HCT116 (cell line): ENCODE results near the gene PLA2G2A.

Experiments used
- CEBPB ChIP-seq: IDR thresholded peaks from 2 replicates; pipeline ENCODE4 v1.6.1; 2012; ENCODE audit warnings: low read depth
- CTCF ChIP-seq, 3 experiments: fragments of 200-600 bp in 1 of 3; sonication (generic) in 1 of 3; IDR thresholded peaks in 2 of 3; conservative IDR thresholded peaks in 1 of 3; 2 replicates each; pipeline ENCODE4 v1.5.1; 2012 to 2017; ENCODE audit warnings: low read depth in 2 of 3, low read length in 2 of 3, antibody characterized with exemption in 1 of 3, borderline replicate concordance in 1 of 3, control low read depth in 1 of 3, mild to moderate bottlenecking in 1 of 3, mixed read lengths in 1 of 3, mixed run types in 1 of 3, moderate library complexity in 1 of 3; ENCODE audit not compliant: insufficient read depth in 1 of 3
- EZH2 ChIP-seq: fragments of 200-600 bp; sonication (generic); IDR thresholded peaks from 2 replicates; pipeline ENCODE4 v1.6.1; 2017; ENCODE audit warnings: antibody characterized with exemption, mixed run types
- EZH2phosphoT487 ChIP-seq: fragments of 200-600 bp; IDR thresholded peaks from 2 replicates; pipeline ENCODE4 v1.6.1; 2018; ENCODE audit warnings: antibody characterized with exemption, borderline replicate concordance
- JUND ChIP-seq: IDR thresholded peaks from 2 replicates; pipeline ENCODE4 v1.6.1; 2012
- POLR2A ChIP-seq: IDR thresholded peaks from 2 replicates; pipeline ENCODE4 v1.7.0; 2011; ENCODE audit warnings: borderline replicate concordance; ENCODE audit not compliant: insufficient read depth, insufficient read length; ENCODE audit errors: extremely low read depth
- POLR2AphosphoS5 ChIP-seq: IDR thresholded peaks from 2 replicates; pipeline ENCODE4 v1.6.1; 2011; ENCODE audit warnings: mild to moderate bottlenecking, low read depth, low read length, moderate library complexity
- REST ChIP-seq: IDR thresholded peaks from 2 replicates; pipeline ENCODE4 v1.6.1; 2012; ENCODE audit warnings: low read depth
- YY1 ChIP-seq: IDR thresholded peaks from 2 replicates; pipeline ENCODE4 v1.6.1; 2011; ENCODE audit warnings: low read length, low read depth, moderate library complexity, mild to moderate bottlenecking; ENCODE audit not compliant: insufficient replicate concordance; ENCODE audit errors: extremely low read depth
- TF ChIP-seq, protein P1 (sequence below): IDR thresholded peaks from 2 replicates; pipeline ENCODE4 v1.6.1; 2011; ENCODE audit warnings: mild to moderate bottlenecking, low read length, moderate library complexity; ENCODE audit not compliant: insufficient replicate concordance; ENCODE audit errors: extremely low read depth

DNA sequence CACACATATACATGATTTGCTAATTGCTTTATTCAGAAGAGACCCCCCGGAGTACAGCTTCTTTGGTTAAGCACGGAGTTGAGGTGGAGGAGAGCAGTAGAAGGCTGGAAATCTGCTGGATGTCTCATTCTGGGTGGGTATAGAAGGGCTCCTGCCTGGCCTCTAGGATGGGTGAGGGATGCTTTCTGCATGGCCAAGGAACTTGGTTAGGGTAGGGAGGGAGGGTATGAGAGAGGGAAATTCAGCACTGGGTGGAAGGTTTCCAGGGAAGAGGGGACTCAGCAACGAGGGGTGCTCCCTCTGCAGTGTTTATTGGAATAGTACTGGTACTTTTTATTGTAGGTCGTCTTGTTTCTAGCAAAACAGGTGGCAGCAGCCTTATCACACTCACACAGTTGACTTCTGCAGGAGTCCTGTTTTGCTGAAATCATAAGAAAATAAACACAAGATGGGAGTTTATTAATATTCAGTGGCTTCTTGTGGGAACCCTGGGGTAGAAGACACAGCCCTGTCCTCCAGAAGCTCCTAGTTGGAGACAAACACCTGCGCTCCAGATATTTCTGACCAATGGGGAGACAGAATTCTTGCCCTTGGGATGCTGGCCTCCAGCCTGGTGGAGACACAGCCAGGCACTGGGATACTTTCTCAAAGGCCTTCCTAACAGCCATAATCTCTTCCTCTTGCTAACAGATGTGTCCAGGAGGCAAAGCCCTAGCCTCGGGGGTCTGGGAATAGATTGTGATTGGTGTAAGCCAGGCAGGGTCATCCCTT lies 3.8 kb downstream of the PLA2G2A start:
- TF ChIP-seq POLR2A (no peak), YY1 (no peak), EZH2phosphoT487 (no peak), REST (no peak), EZH2 (no peak), CTCF (IDR thresholded peaks at IDR 0.05 in 2 of 3, conservative IDR thresholded peaks at IDR 0.05 in 1 of 3; ENCODE audit: borderline replicate concordance in 1 of 3, insufficient read depth in 1 of 3, low read depth in 2 of 3, low read length in 2 of 3) (no peak), CEBPB (no peak), POLR2AphosphoS5 (no peak), JUND (no peak)
- TF ChIP-seq, protein P1, sequence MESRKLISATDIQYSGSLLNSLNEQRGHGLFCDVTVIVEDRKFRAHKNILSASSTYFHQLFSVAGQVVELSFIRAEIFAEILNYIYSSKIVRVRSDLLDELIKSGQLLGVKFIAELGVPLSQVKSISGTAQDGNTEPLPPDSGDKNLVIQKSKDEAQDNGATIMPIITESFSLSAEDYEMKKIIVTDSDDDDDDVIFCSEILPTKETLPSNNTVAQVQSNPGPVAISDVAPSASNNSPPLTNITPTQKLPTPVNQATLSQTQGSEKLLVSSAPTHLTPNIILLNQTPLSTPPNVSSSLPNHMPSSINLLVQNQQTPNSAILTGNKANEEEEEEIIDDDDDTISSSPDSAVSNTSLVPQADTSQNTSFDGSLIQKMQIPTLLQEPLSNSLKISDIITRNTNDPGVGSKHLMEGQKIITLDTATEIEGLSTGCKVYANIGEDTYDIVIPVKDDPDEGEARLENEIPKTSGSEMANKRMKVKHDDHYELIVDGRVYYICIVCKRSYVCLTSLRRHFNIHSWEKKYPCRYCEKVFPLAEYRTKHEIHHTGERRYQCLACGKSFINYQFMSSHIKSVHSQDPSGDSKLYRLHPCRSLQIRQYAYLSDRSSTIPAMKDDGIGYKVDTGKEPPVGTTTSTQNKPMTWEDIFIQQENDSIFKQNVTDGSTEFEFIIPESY = no peak
